Neural cell (in vitro differentiated cells): ENCODE measurements around the gene SNX32.

ENCODE experiments used
- CTCF ChIP-seq: fragments of 450-650 bp; IDR thresholded peaks from 2 replicates; pipeline ENCODE4 v1.5.1; 2014; ENCODE audit warnings: antibody characterized with exemption, mild to moderate bottlenecking, moderate library complexity; ENCODE audit not compliant: poor library complexity, severe bottlenecking
- EP300 ChIP-seq: fragments of 450-650 bp; conservative IDR thresholded peaks from 2 replicates; pipeline ENCODE4 v1.6.1; 2014; ENCODE audit warnings: antibody characterized with exemption, mild to moderate bottlenecking, moderate library complexity; ENCODE audit not compliant: poor library complexity, severe bottlenecking
- EZH2 ChIP-seq: fragments of 200-600, 300-800 bp; shearing (Covaris generic), sonication (generic); IDR thresholded peaks from 2 replicates; pipeline ENCODE4 v1.6.1; 2014; ENCODE audit warnings: antibody characterized with exemption, low read length, borderline replicate concordance, mild to moderate bottlenecking; ENCODE audit not compliant: insufficient read depth, poor library complexity, severe bottlenecking
- RAD21 ChIP-seq: fragments of 450-650 bp; conservative IDR thresholded peaks from 2 replicates; pipeline ENCODE4 v1.6.1; 2014; ENCODE audit warnings: antibody characterized with exemption, mild to moderate bottlenecking, moderate library complexity
- SMC3 ChIP-seq: fragments of 450-650 bp; conservative IDR thresholded peaks from 2 replicates; pipeline ENCODE4 v1.6.1; 2014; ENCODE audit warnings: antibody characterized with exemption, mild to moderate bottlenecking, moderate library complexity; ENCODE audit not compliant: poor library complexity
- TAF1 ChIP-seq: IDR thresholded peaks from 2 replicates; pipeline ENCODE4 v1.6.1; 2012; ENCODE audit warnings: low read depth

- TF ChIP-seq CTCF (no peak), EP300 (no peak), SMC3 (no peak), TAF1 (no peak), EZH2 (no peak), RAD21 (no peak)
Measured at GRCh38 chr11:65793144-65793581, 40.6 kb upstream of the SNX32 start.
